Neural cell (in vitro differentiated cells): ENCODE measurements around the gene MAP4K2. TPM values are rescaled to one million over a fixed set of nuclear protein-coding genes. Genes with fewer than 3 reads are reported as not detected.

Experiments used
- H2AFZ ChIP-seq: fragments of 200-600, 300-800 bp; sonication (generic), shearing (Covaris generic); 2 replicates; pipeline ENCODE4 v1.6.0; 2014; ENCODE audit warnings: low read depth, mild to moderate bottlenecking, antibody characterized with exemption, low read length, moderate library complexity
- H3F3A ChIP-seq: fragments of 200-600 bp; shearing (Covaris generic); 2 replicates; pipeline ENCODE4 v1.6.1; 2016; ENCODE audit warnings: mild to moderate bottlenecking, moderate library complexity, mixed read lengths, antibody characterized with exemption, low read length; ENCODE audit not compliant: insufficient read depth, poor library complexity, severe bottlenecking
- H3K27ac ChIP-seq: fragments of 200-600, 300-800 bp; sonication (generic), shearing (Covaris generic); 2 replicates; pipeline ENCODE4 v1.5.1; 2014; ENCODE audit warnings: mild to moderate bottlenecking, low read length, moderate library complexity
- H3K27me3 ChIP-seq: fragments of 300-800, 200-600 bp; sonication (generic), shearing (Covaris generic); 2 replicates; pipeline ENCODE4 v1.6.0; 2014; ENCODE audit warnings: mild to moderate bottlenecking, low read depth, low read length, moderate library complexity; ENCODE audit not compliant: insufficient read depth
- H3K36me3 ChIP-seq: fragments of 300-800, 200-600 bp; sonication (generic), shearing (Covaris generic); 2 replicates; pipeline ENCODE4 v1.5.1; 2014; ENCODE audit warnings: mild to moderate bottlenecking, antibody characterized with exemption, low read length, moderate library complexity; ENCODE audit not compliant: insufficient read depth
- H3K4me2 ChIP-seq: fragments of 300-800, 200-600 bp; sonication (generic), shearing (Covaris generic); 2 replicates; pipeline ENCODE4 v1.6.0; 2014; ENCODE audit warnings: mild to moderate bottlenecking, low read length
- H3K4me3 ChIP-seq: fragments of 300-800, 200-600 bp; sonication (generic), shearing (Covaris generic); 2 replicates; pipeline ENCODE4 v1.5.1; 2014; ENCODE audit warnings: mild to moderate bottlenecking, low read length, moderate library complexity
- H3K79me2 ChIP-seq: fragments of 200-600 bp; shearing (Covaris generic); replicated peaks from 2 replicates; pipeline ENCODE4 v1.6.0; 2014; ENCODE audit warnings: mild to moderate bottlenecking, low read length, moderate library complexity; ENCODE audit not compliant: insufficient read depth
- H3K9ac ChIP-seq: fragments of 300-800, 200-600 bp; sonication (generic), shearing (Covaris generic); 2 replicates; pipeline ENCODE4 v1.6.1; 2016; ENCODE audit warnings: mild to moderate bottlenecking, low read length, mixed read lengths
- H3K9me2 ChIP-seq: fragments of 200-600 bp; shearing (Covaris generic); 2 replicates; pipeline ENCODE4 v1.6.1; 2016; ENCODE audit warnings: mild to moderate bottlenecking, low read length, mixed read lengths; ENCODE audit not compliant: insufficient read depth
- H3K9me3 ChIP-seq: fragments of 200-600, 300-800 bp; sonication (generic), shearing (Covaris generic); 2 replicates; pipeline ENCODE4 v1.6.1; 2016; ENCODE audit warnings: mild to moderate bottlenecking, mixed run types, low read length, moderate library complexity, mixed read lengths
- H4K20me1 ChIP-seq: fragments of 200-600 bp; shearing (Covaris generic); 2 replicates; pipeline ENCODE4 v1.6.1; 2016; ENCODE audit warnings: mild to moderate bottlenecking, mixed run types; ENCODE audit not compliant: insufficient read depth
- CTCF ChIP-seq: fragments of 450-650 bp; IDR thresholded peaks from 2 replicates; pipeline ENCODE4 v1.5.1; 2014; ENCODE audit warnings: antibody characterized with exemption, mild to moderate bottlenecking, moderate library complexity; ENCODE audit not compliant: poor library complexity, severe bottlenecking
- EP300 ChIP-seq: fragments of 450-650 bp; conservative IDR thresholded peaks from 2 replicates; pipeline ENCODE4 v1.6.1; 2014; ENCODE audit warnings: antibody characterized with exemption, mild to moderate bottlenecking, moderate library complexity; ENCODE audit not compliant: poor library complexity, severe bottlenecking
- EZH2 ChIP-seq: fragments of 200-600, 300-800 bp; shearing (Covaris generic), sonication (generic); IDR thresholded peaks from 2 replicates; pipeline ENCODE4 v1.6.1; 2014; ENCODE audit warnings: antibody characterized with exemption, low read length, borderline replicate concordance, mild to moderate bottlenecking; ENCODE audit not compliant: insufficient read depth, poor library complexity, severe bottlenecking
- MXI1 ChIP-seq: fragments of 450-650 bp; conservative IDR thresholded peaks from 2 replicates; pipeline ENCODE4 v1.6.1; 2014; ENCODE audit warnings: antibody characterized with exemption, mild to moderate bottlenecking; ENCODE audit not compliant: poor library complexity, severe bottlenecking
- POLR2AphosphoS5 ChIP-seq: IDR thresholded peaks from 2 replicates; pipeline ENCODE4 v1.6.1; 2012
- RAD21 ChIP-seq: fragments of 450-650 bp; conservative IDR thresholded peaks from 2 replicates; pipeline ENCODE4 v1.6.1; 2014; ENCODE audit warnings: antibody characterized with exemption, mild to moderate bottlenecking, moderate library complexity
- SMC3 ChIP-seq: fragments of 450-650 bp; conservative IDR thresholded peaks from 2 replicates; pipeline ENCODE4 v1.6.1; 2014; ENCODE audit warnings: antibody characterized with exemption, mild to moderate bottlenecking, moderate library complexity; ENCODE audit not compliant: poor library complexity
- TAF1 ChIP-seq: IDR thresholded peaks from 2 replicates; pipeline ENCODE4 v1.6.1; 2012; ENCODE audit warnings: low read depth
- polyA plus RNA-seq: library from polyadenylated mRNA; depleted of rRNA; stranded (reverse); fragments of >200 nt; gene quantifications from 2 replicates; pipeline ENCODE4 v1.2.3, GENCODE V29; 2014
- TF ChIP-seq, protein P1 (sequence below): IDR thresholded peaks from 2 replicates; pipeline ENCODE4 v1.6.1; 2012; ENCODE audit warnings: borderline replicate concordance

Gene MAP4K2
- polyA plus RNA-seq, 1 donor from 2014 or later: 12.4 TPM

- Histone ChIP-seq H3K4me2 (no peak overlapping the region), H3K9me2 (no peaks in the 10 kb centered on the region), H3K9ac (no peak overlapping the region), H3K9me3 (no peaks in the 10 kb centered on the region), H3K4me3 (no peak overlapping the region), H3K79me2 (no peaks in the 10 kb centered on the region), H3K27me3 (no peaks in the 10 kb centered on the region), H3K27ac (no peak overlapping the region), H2AFZ (no peak overlapping the region), H3F3A (no peaks in the 10 kb centered on the region), H4K20me1 (no peaks in the 10 kb centered on the region), H3K36me3 (no peaks in the 10 kb centered on the region)
- TF ChIP-seq, protein P1, sequence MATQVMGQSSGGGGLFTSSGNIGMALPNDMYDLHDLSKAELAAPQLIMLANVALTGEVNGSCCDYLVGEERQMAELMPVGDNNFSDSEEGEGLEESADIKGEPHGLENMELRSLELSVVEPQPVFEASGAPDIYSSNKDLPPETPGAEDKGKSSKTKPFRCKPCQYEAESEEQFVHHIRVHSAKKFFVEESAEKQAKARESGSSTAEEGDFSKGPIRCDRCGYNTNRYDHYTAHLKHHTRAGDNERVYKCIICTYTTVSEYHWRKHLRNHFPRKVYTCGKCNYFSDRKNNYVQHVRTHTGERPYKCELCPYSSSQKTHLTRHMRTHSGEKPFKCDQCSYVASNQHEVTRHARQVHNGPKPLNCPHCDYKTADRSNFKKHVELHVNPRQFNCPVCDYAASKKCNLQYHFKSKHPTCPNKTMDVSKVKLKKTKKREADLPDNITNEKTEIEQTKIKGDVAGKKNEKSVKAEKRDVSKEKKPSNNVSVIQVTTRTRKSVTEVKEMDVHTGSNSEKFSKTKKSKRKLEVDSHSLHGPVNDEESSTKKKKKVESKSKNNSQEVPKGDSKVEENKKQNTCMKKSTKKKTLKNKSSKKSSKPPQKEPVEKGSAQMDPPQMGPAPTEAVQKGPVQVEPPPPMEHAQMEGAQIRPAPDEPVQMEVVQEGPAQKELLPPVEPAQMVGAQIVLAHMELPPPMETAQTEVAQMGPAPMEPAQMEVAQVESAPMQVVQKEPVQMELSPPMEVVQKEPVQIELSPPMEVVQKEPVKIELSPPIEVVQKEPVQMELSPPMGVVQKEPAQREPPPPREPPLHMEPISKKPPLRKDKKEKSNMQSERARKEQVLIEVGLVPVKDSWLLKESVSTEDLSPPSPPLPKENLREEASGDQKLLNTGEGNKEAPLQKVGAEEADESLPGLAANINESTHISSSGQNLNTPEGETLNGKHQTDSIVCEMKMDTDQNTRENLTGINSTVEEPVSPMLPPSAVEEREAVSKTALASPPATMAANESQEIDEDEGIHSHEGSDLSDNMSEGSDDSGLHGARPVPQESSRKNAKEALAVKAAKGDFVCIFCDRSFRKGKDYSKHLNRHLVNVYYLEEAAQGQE: no peak
- TF ChIP-seq CTCF: no peak
- TF ChIP-seq EP300: no peak
- no peak for TF ChIP-seq EZH2
- TF ChIP-seq TAF1: no peak
- TF ChIP-seq POLR2AphosphoS5: no peak
- no peak for TF ChIP-seq MXI1
- TF ChIP-seq RAD21: no peak
- TF ChIP-seq SMC3: no peak
Measured at GRCh38 chr11:64835616-64836447, 32.8 kb upstream of the MAP4K2 start.

DNA sequence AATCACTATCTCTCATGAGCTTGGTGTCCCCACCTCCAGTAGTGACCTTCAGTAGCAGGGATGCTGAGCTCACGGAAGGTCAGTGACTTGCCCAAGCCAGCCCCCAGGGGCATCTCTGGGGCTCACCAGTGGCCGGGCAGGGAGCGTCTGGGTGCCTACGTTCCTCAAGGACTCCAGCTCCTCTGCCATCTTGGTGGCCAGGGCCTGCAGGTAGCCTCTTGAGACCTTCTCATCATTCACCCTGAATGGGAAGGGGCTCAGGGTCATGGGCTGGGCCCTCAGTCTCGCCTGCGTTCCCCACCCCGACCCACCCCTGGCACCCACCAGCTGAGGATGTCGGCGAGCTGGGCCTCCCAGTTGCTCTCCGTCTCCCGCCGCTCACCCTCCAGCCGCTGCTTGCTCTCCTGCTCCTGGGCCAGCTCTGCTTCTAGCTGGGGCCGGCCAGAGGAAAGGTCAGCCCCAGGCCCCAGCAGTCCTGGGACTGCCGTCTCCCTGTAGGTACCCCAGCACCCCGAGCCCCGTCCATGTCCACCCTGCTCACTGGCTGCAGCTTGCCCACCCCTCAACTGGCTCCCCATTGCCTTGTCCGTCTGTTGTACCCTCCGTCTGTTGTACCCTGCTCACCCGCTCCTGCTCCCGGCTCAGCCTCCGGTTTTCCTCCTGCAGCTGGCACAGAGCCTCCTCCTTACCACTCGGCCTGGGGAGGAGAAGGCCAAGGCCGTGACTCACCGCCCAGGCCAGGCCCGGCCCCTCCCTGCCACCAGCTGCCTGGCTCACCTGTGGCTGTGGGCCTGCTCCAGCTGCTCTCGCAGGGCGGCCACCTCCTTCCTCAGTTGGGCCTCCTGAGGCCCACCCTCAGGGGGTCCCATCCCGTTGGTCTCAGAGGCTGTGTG lies 32.0 kb upstream of the MAP4K2 start:
- no peaks in the 10 kb centered on the region for H3K27me3 ChIP-seq
- H3K27ac ChIP-seq: no peak overlapping the region
- no peak overlapping the region for H3K4me2 ChIP-seq
- H3K9me2 ChIP-seq: no peaks in the 10 kb centered on the region
- H3K9me3 ChIP-seq: no peaks in the 10 kb centered on the region
- H4K20me1 ChIP-seq: no peaks in the 10 kb centered on the region
- no peak overlapping the region for H2AFZ ChIP-seq
- no peak overlapping the region for H3K9ac ChIP-seq
- H3K4me3 ChIP-seq: no peak overlapping the region
- no peaks in the 10 kb centered on the region for H3K36me3 ChIP-seq
- no peaks in the 10 kb centered on the region for H3K79me2 ChIP-seq
- H3F3A ChIP-seq: no peaks in the 10 kb centered on the region
- TF ChIP-seq SMC3 (no peak), EZH2 (no peak), POLR2AphosphoS5 (no peak), TAF1 (no peak), RAD21 (no peak), CTCF (no peak), EP300 (no peak), MXI1 (no peak)
- TF ChIP-seq, protein P1: no peak
